Neutrophil (primary cell): ENCODE results near the gene SCAF1.

Source experiments
- H3K27ac ChIP-seq: fragments of 200-600 bp; sonication (generic); 2 replicates; pipeline ENCODE4 v1.5.1; 2016; ENCODE audit warnings: mild to moderate bottlenecking, moderate library complexity
- H3K27me3 ChIP-seq: fragments of 200-600 bp; sonication (generic); 2 replicates; pipeline ENCODE4 v1.6.0; 2016; ENCODE audit warnings: mild to moderate bottlenecking
- H3K36me3 ChIP-seq: fragments of 200-600 bp; sonication (generic); 2 replicates; pipeline ENCODE4 v1.5.1; 2017
- H3K4me1 ChIP-seq, 2 experiments: fragments of 200-600 bp in 1 of 2; sonication (generic) in 1 of 2; 1 replicate in 1 of 2; 2 replicates in 1 of 2; pipeline versions ENCODE4 v1.5.1 to v1.6.1; 2013 to 2016; ENCODE audit warnings: low read depth in 1 of 2, low read length in 1 of 2, mild to moderate bottlenecking in 1 of 2, moderate library complexity in 1 of 2; ENCODE audit not compliant: control insufficient read depth in 1 of 2, insufficient read depth in 1 of 2
- H3K4me3 ChIP-seq, 2 experiments: fragments of 200-600 bp in 1 of 2; sonication (generic) in 1 of 2; 1 replicate in 1 of 2; 2 replicates in 1 of 2; pipeline ENCODE4 v1.5.1; 2013 to 2016; ENCODE audit warnings: low read depth in 1 of 2, low read length in 1 of 2, mild to moderate bottlenecking in 1 of 2, moderate library complexity in 1 of 2
- H3K9me3 ChIP-seq: fragments of 200-600 bp; sonication (generic); 2 replicates; pipeline ENCODE4 v1.5.1; 2016
- TF ChIP-seq, protein P1 (sequence below): fragments of 200-600 bp; sonication (generic); IDR thresholded peaks from 2 replicates; pipeline ENCODE4 v1.5.1; 2016; ENCODE audit warnings: antibody characterized with exemption

The SCAF1 gene

DNA sequence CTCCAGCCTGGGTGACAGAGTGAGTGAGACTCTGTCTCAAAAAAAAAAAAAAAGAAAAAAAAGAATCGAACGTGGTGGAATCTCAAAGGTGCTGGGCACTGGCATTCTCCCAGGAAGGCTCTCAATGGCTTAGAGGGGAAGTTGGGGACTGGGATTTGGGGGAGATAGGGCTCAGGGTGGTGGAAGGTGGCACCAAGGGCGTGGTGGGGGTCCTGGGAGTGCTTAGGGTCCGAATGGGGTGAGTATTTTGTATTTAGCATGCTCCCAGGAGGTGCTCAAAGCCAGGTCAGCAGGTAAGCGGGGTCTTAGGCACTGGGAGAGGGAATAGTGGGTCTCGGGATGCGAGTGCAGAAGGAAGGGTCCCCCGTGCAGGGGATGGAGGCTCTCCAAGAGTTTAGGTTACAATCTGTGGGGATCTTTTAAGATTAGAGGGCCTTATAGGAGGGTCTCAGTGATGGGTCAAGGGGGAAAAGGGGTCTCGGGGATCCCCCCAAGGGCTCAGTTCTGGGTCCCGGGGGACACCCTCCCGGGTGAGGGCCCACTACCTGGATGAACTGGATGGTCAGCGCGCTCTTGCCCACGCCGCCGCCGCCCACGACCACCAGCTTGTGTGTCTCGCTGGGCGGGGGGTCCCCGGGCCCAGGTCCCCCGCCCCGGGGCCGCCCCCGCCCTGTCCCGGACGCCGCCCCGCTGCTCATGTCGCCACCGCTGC lies 2.5 kb upstream of the SCAF1 start:
- no peaks in the 10 kb centered on the region for H3K36me3 ChIP-seq
- H3K4me1 ChIP-seq = peaks cover 41 to 42% of the 10 kb centered on the region in 2 experiments
- H3K27ac ChIP-seq = peak overlapping the region; percentile 96
- H3K27me3 ChIP-seq = peaks cover 46% of the 10 kb centered on the region
- peak overlapping the region; percentile 91 to 93 for H3K4me3 ChIP-seq
- TF ChIP-seq, protein P1, sequence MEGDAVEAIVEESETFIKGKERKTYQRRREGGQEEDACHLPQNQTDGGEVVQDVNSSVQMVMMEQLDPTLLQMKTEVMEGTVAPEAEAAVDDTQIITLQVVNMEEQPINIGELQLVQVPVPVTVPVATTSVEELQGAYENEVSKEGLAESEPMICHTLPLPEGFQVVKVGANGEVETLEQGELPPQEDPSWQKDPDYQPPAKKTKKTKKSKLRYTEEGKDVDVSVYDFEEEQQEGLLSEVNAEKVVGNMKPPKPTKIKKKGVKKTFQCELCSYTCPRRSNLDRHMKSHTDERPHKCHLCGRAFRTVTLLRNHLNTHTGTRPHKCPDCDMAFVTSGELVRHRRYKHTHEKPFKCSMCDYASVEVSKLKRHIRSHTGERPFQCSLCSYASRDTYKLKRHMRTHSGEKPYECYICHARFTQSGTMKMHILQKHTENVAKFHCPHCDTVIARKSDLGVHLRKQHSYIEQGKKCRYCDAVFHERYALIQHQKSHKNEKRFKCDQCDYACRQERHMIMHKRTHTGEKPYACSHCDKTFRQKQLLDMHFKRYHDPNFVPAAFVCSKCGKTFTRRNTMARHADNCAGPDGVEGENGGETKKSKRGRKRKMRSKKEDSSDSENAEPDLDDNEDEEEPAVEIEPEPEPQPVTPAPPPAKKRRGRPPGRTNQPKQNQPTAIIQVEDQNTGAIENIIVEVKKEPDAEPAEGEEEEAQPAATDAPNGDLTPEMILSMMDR = no peak
- no peaks in the 10 kb centered on the region for H3K9me3 ChIP-seq

DNA sequence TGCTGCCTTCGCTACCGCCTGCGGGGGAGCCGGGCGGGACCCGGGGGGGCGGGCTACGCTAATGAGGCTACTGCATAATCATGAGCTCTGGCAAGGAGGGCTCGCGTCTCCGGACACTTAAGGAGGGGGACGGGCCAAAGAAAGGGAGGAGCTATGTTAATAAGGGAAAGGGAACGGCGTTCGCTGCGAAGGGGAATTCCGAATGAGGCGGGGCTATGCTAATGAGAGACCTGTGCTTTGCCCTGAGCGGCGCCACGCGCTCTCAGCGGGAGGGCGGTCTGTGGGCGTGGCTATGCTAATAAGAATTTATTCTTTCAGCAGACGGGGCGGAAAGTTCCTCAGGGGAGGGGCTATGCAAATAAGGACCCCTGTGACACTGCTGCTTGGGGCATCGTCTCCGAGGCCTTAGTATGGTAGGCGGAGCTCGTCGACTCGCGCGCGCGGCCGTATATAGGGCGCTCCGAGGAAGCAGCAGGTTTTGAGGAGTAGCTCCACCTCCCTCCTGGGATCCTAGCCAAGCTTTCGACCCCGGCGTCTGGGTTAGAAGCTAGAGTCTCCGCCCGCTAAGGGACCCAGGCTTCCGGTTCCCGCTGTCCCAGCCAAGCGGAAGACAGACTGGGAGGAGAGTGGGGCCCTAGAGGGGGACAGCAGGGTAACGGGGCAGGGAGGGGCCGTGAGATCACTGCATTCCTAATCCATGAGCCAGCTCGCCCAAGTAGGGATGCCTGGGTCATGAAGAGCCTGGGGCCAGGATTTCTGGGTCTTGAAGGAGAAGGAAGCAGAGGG lies 1.7 kb upstream of the SCAF1 start, which contains the start of gene RRAS:
RRAS (minus strand) TSS at position 31 of the 786 bp plus-strand sequence. CDS start 45 bp downstream, outside the sequence.
- Histone ChIP-seq H3K27ac (peak within 1 kb of the TSS; percentile 96), H3K27me3 (peaks cover 43% of the 10 kb centered on the region), H3K36me3 (peaks cover 5% of the 10 kb centered on the region), H3K9me3 (no peaks in the 10 kb centered on the region), H3K4me3 (peak within 1 kb of the TSS; percentile 91 to 93), H3K4me1 (peaks cover 41 to 42% of the 10 kb centered on the region in 2 experiments)
- TF ChIP-seq, protein P1 = peak; percentile 20

DNA sequence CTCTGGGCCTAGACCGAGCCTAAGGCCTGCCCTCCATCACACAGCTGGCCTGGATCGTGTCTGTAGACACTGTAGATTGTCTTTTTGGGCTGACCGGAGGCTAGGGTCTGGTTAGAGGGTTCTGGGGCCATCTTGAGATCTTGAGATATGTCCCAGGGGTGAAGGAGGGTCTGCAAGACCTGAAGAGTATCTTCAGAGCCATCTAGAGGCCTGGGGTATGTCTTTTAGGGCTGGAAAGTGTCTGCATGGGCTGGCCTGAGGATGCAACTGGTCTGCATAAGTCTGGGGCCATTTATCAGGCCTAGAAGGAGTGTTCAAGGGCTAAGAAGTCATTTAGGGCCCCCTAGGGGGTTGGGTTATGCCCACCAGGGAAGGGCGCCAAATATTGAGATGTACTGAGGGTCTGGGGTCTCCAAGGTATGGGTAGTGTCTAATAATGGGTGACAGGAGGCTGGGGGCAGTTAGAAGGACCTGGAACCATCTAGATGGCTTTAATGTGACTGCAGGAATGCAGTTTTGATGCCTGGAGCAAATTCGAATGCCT lies 555 bp downstream of the SCAF1 start:
- H3K4me1 ChIP-seq = peaks cover 41 to 42% of the 10 kb centered on the region in 2 experiments
- TF ChIP-seq, protein P1 = no peak
- peak overlapping the region; percentile 96 for H3K27ac ChIP-seq

DNA sequence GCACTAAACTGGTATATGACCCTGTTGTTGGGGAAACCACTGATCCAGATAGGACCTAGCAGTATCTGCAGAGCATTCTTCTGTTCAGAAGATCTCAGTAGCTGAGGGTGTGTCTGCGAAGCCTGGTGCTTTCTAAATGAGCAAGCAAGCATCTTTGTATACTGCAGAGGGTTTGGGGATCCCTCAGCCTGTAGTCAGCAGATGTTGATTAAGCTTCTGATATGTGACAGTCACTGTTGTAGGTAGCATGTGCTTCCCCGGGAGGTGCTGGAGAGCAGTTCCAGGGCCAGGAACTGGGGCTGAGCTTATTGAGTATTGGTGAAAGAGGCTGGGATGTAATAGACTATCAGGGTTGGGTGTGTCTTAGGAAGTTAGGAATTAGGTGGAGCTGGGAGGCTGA lies 1.5 kb downstream of the SCAF1 start:
- peak overlapping the region in 1 of 2 experiments; percentile 93 for H3K4me3 ChIP-seq
- peaks cover 33 to 36% of the 10 kb centered on the region in 2 experiments for H3K4me1 ChIP-seq
- TF ChIP-seq, protein P1 = no peak
- no peak overlapping the region for H3K27ac ChIP-seq
- peaks cover 36% of the 10 kb centered on the region for H3K36me3 ChIP-seq
- H3K27me3 ChIP-seq = peaks cover 16% of the 10 kb centered on the region
- no peaks in the 10 kb centered on the region for H3K9me3 ChIP-seq

More for the DNA sequence above, 555 bp downstream of the SCAF1 start:
- H3K27me3 ChIP-seq = peaks cover 25% of the 10 kb centered on the region
- H3K9me3 ChIP-seq = no peaks in the 10 kb centered on the region
- peaks cover 27% of the 10 kb centered on the region for H3K36me3 ChIP-seq
- H3K4me3 ChIP-seq = peak overlapping the region; percentile 91 to 93

DNA sequence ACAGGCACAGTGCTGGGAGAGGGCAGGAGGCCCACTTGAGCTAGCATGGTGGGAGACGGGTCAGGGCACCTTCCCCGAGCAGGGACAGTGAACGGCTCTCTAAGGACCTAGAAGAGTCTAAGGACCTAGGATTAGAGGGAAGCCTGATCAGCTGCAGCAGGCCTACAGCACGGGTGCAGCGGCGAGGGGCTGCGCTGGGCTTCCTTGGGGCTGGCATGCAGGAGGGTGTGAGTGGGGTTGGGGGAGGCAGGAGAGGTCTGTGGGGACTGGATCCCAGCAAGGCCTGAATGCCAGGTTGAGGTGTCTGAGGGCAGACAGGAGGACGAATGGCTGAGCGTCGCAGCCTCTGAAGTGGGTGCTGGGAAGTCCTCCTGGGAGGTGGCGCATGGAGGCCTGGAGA lies 3.6 kb downstream of the SCAF1 start:
- H3K9me3 ChIP-seq = no peaks in the 10 kb centered on the region
- no peak overlapping the region for H3K27ac ChIP-seq
- peaks cover 20 to 25% of the 10 kb centered on the region in 2 experiments for H3K4me1 ChIP-seq
- TF ChIP-seq, protein P1 = no peak
- peaks cover 56% of the 10 kb centered on the region for H3K36me3 ChIP-seq
- no peak overlapping the region for H3K4me3 ChIP-seq
- H3K27me3 ChIP-seq = no peaks in the 10 kb centered on the region
